ENCODE results near the gene NIN.

DNA sequence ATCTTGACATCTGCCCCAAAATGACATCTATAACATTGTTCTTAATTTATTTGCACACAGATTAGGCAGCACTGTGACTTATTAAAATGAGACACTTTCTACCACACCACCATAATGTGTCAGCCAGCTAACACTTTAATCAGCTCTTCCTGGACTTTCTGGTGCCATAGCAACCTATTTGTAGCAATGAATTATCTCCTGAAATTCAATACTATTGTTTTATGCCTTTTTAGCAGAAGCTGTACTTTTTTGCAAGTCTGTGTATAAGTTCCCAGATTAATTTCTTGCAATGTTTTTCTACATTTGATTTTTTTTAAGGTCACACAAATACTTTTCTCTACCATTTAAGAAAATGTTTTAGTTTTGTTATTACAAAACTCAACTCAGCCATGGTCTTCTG is 90.1 kb downstream of the NIN start:
- TF ChIP-seq, protein P1, sequence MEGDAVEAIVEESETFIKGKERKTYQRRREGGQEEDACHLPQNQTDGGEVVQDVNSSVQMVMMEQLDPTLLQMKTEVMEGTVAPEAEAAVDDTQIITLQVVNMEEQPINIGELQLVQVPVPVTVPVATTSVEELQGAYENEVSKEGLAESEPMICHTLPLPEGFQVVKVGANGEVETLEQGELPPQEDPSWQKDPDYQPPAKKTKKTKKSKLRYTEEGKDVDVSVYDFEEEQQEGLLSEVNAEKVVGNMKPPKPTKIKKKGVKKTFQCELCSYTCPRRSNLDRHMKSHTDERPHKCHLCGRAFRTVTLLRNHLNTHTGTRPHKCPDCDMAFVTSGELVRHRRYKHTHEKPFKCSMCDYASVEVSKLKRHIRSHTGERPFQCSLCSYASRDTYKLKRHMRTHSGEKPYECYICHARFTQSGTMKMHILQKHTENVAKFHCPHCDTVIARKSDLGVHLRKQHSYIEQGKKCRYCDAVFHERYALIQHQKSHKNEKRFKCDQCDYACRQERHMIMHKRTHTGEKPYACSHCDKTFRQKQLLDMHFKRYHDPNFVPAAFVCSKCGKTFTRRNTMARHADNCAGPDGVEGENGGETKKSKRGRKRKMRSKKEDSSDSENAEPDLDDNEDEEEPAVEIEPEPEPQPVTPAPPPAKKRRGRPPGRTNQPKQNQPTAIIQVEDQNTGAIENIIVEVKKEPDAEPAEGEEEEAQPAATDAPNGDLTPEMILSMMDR (IDR thresholded peaks at IDR 0.05; ENCODE audit: poor library complexity, severe bottlenecking): no peak
- TF ChIP-seq SMC3 (conservative IDR thresholded peaks at IDR 0.05; ENCODE audit: poor library complexity) (no peak), MXI1 (conservative IDR thresholded peaks at IDR 0.05; ENCODE audit: poor library complexity, severe bottlenecking) (no peak)
